D721Med (cell line): ENCODE data around the gene MCM8.

Source experiments
- DNase-seq: peaks from one replicate; pipeline ENCODE4 v3.0.0; 2011; ENCODE audit warnings: low spot score; ENCODE audit not compliant: insufficient read length
- FAIRE-seq: peaks from 2 replicates; lab custom pipeline; 2011; peaks lifted over from hg19 to GRCh38; lab: Jason Lieb, UNC
- TF ChIP-seq, protein P1 (sequence below): IDR thresholded peaks from 2 replicates; pipeline ENCODE4 v1.5.1; 2012; ENCODE audit warnings: mild to moderate bottlenecking, control low read depth; ENCODE audit not compliant: insufficient read depth; ENCODE audit errors: missing control alignments

The MCM8 gene

DNA sequence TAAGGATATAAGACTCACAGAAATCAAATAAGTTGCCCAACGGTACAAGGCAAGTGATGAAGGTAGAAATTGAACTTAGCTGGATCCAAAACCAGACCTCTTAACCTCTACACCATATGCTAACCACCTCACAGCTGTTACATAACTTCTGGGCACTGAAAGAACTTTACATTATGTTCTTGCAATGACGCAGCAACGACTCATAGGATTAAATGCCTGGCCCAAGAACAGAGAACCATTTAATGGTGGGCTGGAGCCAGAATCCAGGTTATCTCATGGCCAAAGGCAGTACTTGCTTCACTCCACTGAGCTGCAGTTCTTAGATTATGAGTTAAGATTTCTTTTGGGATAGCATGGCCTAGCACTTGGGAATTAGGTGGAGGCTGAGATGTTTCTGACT, 4.5 kb upstream of the MCM8 start:
- DNase-seq (no peak), FAIRE-seq (no peak)
- TF ChIP-seq, protein P1, sequence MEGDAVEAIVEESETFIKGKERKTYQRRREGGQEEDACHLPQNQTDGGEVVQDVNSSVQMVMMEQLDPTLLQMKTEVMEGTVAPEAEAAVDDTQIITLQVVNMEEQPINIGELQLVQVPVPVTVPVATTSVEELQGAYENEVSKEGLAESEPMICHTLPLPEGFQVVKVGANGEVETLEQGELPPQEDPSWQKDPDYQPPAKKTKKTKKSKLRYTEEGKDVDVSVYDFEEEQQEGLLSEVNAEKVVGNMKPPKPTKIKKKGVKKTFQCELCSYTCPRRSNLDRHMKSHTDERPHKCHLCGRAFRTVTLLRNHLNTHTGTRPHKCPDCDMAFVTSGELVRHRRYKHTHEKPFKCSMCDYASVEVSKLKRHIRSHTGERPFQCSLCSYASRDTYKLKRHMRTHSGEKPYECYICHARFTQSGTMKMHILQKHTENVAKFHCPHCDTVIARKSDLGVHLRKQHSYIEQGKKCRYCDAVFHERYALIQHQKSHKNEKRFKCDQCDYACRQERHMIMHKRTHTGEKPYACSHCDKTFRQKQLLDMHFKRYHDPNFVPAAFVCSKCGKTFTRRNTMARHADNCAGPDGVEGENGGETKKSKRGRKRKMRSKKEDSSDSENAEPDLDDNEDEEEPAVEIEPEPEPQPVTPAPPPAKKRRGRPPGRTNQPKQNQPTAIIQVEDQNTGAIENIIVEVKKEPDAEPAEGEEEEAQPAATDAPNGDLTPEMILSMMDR, result no peak

- TF ChIP-seq, protein P1, result no peak
- DNase-seq (no peak), FAIRE-seq (no peak)
Measured at GRCh38 chr20:5947276-5947675, 3.2 kb upstream of the MCM8 start.

DNA sequence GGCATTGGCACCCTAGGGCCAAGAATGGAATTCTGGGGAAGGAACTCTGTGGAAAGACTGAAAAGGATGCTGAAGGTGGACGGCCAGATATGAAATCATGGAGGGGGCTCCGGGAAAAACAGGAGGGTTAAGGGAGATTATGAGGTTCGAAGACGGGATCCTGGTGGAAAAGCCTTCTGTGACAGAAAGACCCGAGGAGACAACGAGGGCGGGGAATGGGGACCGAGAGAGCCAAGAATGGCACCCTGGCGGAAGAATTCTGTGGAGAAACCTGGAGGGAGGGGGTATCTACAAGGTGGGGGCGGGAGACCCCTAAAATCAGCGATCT, 545 bp upstream of the MCM8 start:
- TF ChIP-seq, protein P1, result no peak
- DNase-seq, result no peak
- no peak for FAIRE-seq

DNA sequence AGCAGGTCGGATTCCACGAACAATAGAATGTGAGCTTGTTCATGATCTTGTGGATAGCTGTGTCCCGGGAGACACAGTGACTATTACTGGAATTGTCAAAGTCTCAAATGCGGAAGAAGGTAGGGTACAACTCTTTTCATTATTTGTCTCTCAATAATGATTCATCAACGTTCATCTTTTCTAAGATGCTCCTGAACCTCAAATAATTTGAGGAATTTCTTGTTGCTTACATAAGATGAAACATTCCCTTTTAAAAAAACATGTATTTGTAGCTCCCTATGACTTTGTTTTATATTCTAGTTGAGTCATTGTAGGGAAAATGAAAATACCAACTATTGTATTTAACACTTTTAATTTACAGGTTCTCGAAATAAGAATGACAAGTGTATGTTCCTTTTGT, 17.0 kb downstream of the MCM8 start:
- DNase-seq (no peak), FAIRE-seq (no peak)
- TF ChIP-seq, protein P1, result no peak

DNA sequence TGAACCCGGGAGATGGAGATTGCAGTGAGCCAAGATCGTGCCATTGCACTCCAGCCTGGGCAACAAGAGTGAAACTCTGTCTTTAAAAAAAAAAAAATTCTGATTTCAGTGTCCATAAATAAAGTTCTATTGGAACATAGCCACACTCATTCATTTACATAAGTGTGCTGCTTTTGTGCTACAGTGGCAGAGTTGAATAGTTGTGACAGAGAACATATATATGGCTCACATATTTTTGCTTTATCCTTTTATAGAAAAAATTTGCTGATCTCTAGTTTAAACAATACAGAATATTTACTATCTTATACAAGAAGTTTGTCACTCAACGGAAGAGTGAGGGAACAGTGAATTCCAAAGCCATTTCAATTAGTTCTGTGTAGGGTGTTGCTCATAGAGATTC, 18.0 kb downstream of the MCM8 start:
- TF ChIP-seq, protein P1, result no peak
- DNase-seq (no peak), FAIRE-seq (no peak)

- no peak for DNase-seq
- TF ChIP-seq, protein P1, result no peak
- no peak for FAIRE-seq
Measured at GRCh38 chr20:5969348-5969935, 19.0 kb downstream of the MCM8 start.

- TF ChIP-seq, protein P1, result no peak
- FAIRE-seq, result no peak
- DNase-seq, result no peak
Measured at GRCh38 chr20:5969940-5970339, 19.5 kb downstream of the MCM8 start.
